Right atrium auricular region (tissue), 2 donors: ENCODE data around the gene BTNL3. TPM values are rescaled to one million over a fixed set of nuclear protein-coding genes. Genes with fewer than 3 reads are reported as not detected.
A peak's percentile ranks its signal among the peaks of the same experiment; 100 is the strongest.

Experiments
- DNase-seq: peaks from one replicate; pipeline ENCODE4 v3.0.0-alpha.2; 2019; ENCODE audit warnings: low spot score
- H3K27ac ChIP-seq, 2 donors: fragments of 200-600 bp; sonication (generic); 1 replicate in 1 of 2; 2 replicates in 1 of 2; pipeline ENCODE4 v1.5.1; 2016 to 2019
- H3K27me3 ChIP-seq, 2 donors: fragments of 200-600 bp; sonication (generic); one replicate each; pipeline versions ENCODE4 v1.5.1 to v1.6.0; 2017 to 2019
- H3K36me3 ChIP-seq: fragments of 200-600 bp; sonication (generic); one replicate; pipeline ENCODE4 v1.5.1; 2016
- H3K4me1 ChIP-seq, 2 donors: fragments of 200-600 bp; sonication (generic); one replicate each; pipeline versions ENCODE4 v1.5.1 to v1.6.0; 2017 to 2019
- H3K4me3 ChIP-seq, 2 donors: fragments of 200-600 bp; sonication (generic); 1 replicate in 1 of 2; 2 replicates in 1 of 2; pipeline ENCODE4 v1.5.1; 2017 to 2019; ENCODE audit warnings: mild to moderate bottlenecking in 1 of 2, moderate library complexity in 1 of 2
- H3K9me3 ChIP-seq, 2 donors: fragments of 200-600 bp; sonication (generic); one replicate each; pipeline ENCODE4 v1.5.1; 2019
- CTCF ChIP-seq, 2 donors: fragments of 200-600 bp; sonication (generic); IDR thresholded peaks; one replicate each; pipeline ENCODE4 v1.5.1; 2019; ENCODE audit warnings: antibody characterized with exemption in 2 of 2
- microRNA-seq, 2 donors: library from miRNA; unstranded; fragments of <30 nt; microRNA quantifications; one replicate each; pipeline ENCODE4, GENCODE V29; 2016 to 2017; ENCODE audit warnings: borderline number of aligned reads in 2 of 2, borderline replicate concordance in 1 of 2
- total RNA-seq, 2 donors: library from RNA; depleted of rRNA; stranded (reverse); fragments of >200 nt; gene quantifications; one replicate each; pipeline ENCODE4 v1.1.0, GENCODE V29; 2016

The BTNL3 gene
- total RNA-seq, 2 donors from 2014 or later, result not detected

- Histone ChIP-seq H3K27ac (peak overlapping the region; percentile 55 to 63), H3K36me3 (no peaks in the 10 kb centered on the region), H3K27me3 (peaks cover 5 to 7% of the 10 kb centered on the region in 2 donors), H3K9me3 (no peaks in the 10 kb centered on the region), H3K4me1 (peaks cover 0 to 20% of the 10 kb centered on the region in 2 donors), H3K4me3 (peak overlapping the region; percentile 41 to 58)
- TF ChIP-seq CTCF (IDR thresholded peaks at IDR 0.05), result no peak
- DNase-seq, result peak; percentile 30
These were observed 64.2 kb downstream of the BTNL3 start for GRCh38 chr5:181052672-181053487.

- no peak for TF ChIP-seq CTCF (IDR thresholded peaks at IDR 0.05)
- peak; percentile 46 for DNase-seq
- Histone ChIP-seq H3K4me3 (peak overlapping the region; percentile 41 to 58), H3K9me3 (no peaks in the 10 kb centered on the region), H3K27ac (peak overlapping the region; percentile 55 to 63), H3K4me1 (peaks cover 0 to 20% of the 10 kb centered on the region in 2 donors), H3K27me3 (peaks cover 5 to 7% of the 10 kb centered on the region in 2 donors), H3K36me3 (no peaks in the 10 kb centered on the region)
These were observed 65.0 kb downstream of the BTNL3 start for GRCh38 chr5:181053488-181054121.

GRCh38 chr5:181054138-181054537 is 65.5 kb downstream of the BTNL3 start:
- no peak for TF ChIP-seq CTCF (IDR thresholded peaks at IDR 0.05)
- Histone ChIP-seq H3K4me3 (peak overlapping the region; percentile 41 to 58), H3K27ac (peak overlapping the region in 1 of 2 donors; percentile 55), H3K9me3 (no peaks in the 10 kb centered on the region), H3K36me3 (no peaks in the 10 kb centered on the region), H3K27me3 (peaks cover 5 to 13% of the 10 kb centered on the region in 2 donors), H3K4me1 (peaks cover 0 to 20% of the 10 kb centered on the region in 2 donors)
- no peak for DNase-seq

GRCh38 chr5:181054871-181055459 is 66.3 kb downstream of the BTNL3 start:
- no peak for TF ChIP-seq CTCF (IDR thresholded peaks at IDR 0.05)
- DNase-seq, result no peak
- Histone ChIP-seq H3K36me3 (no peaks in the 10 kb centered on the region), H3K4me3 (peak overlapping the region in 1 of 2 donors; percentile 58), H3K27ac (peak overlapping the region in 1 of 2 donors; percentile 55), H3K9me3 (no peaks in the 10 kb centered on the region), H3K4me1 (peaks cover 0 to 23% of the 10 kb centered on the region in 2 donors), H3K27me3 (peaks cover 5 to 14% of the 10 kb centered on the region in 2 donors)

Small RNA genes lying within 50 kb of the gene (microRNA-seq; reads per million reads assigned to microRNA genes)
- gene MIR8089, result 0 reads per million in 2 donors

Other genes starting within 250 kb of the BTNL3 start
- not detected for gene OR2Y1, start 248.8 kb upstream of the BTNL3 start, total RNA-seq
- gene MGAT1, start 186.0 kb upstream of the BTNL3 start, total RNA-seq, result 100 to 1,000 TPM in 1 of 2 donors, 10 to 100 TPM in 1; 84.1 to 130 TPM
- gene ZFP62, start 127.6 kb upstream of the BTNL3 start, total RNA-seq, result 10 to 100 TPM; 10.6 to 13.1 TPM
- gene BTNL8, start 89.7 kb upstream of the BTNL3 start, total RNA-seq, result under 1 TPM; 0.48 to 0.59 TPM
- gene BTNL9, start 51.4 kb downstream of the BTNL3 start, total RNA-seq, result 10 to 100 TPM in 1 of 2 donors, 1 to 10 TPM in 1; 5.3 to 23.5 TPM
- gene OR2V1, start 142.3 kb downstream of the BTNL3 start, total RNA-seq, result not detected
- gene OR2V2, start 158.7 kb downstream of the BTNL3 start, total RNA-seq, result not detected
- 1 to 10 TPM; 4.1 to 7.7 TPM for gene TRIM7, start 216.3 kb downstream of the BTNL3 start, total RNA-seq
- 10 to 100 TPM; 10.0 to 11.2 TPM for gene TRIM41, start 234.4 kb downstream of the BTNL3 start, total RNA-seq